ENCODE results near the gene BASP1.
"Not testable (repeated sequence)": the region's sequence is repeated elsewhere in the genome, so short reads cannot be mapped to it uniquely, and the experiment has no call there.

Gene BASP1

GRCh38 chr5:17224858-17225511, 7.6 kb downstream of the BASP1 start:
- no peak for DNase-seq

GRCh38 chr5:17225520-17225919, 8.1 kb downstream of the BASP1 start:
- DNase-seq = no peak

GRCh38 chr5:17227868-17228267, 10.4 kb downstream of the BASP1 start:
- DNase-seq = no peak

GRCh38 chr5:17228821-17229291, 11.4 kb downstream of the BASP1 start:
- DNase-seq = no peak

- no peak for DNase-seq
Measured at GRCh38 chr5:17229313-17229712, 11.9 kb downstream of the BASP1 start.

GRCh38 chr5:17230191-17230590, 12.8 kb downstream of the BASP1 start:
- DNase-seq = no peak

GRCh38 chr5:17230808-17231525, 13.5 kb downstream of the BASP1 start:
- no peak for DNase-seq

GRCh38 chr5:17232405-17232804, 15.0 kb downstream of the BASP1 start:
- no peak for DNase-seq

- no peak for DNase-seq
Measured at GRCh38 chr5:17233488-17233887, 16.1 kb downstream of the BASP1 start.

- no peak for DNase-seq
Measured at GRCh38 chr5:17234374-17234773, 16.9 kb downstream of the BASP1 start.

GRCh38 chr5:17235731-17236330, 18.4 kb downstream of the BASP1 start:
- no peak for DNase-seq

GRCh38 chr5:17238521-17239041, 21.1 kb downstream of the BASP1 start:
- peak; percentile 49 for DNase-seq

- DNase-seq = no peak
Measured at GRCh38 chr5:17239953-17240352, 22.5 kb downstream of the BASP1 start.

- no peak for DNase-seq
Measured at GRCh38 chr5:17240487-17240886, 23.1 kb downstream of the BASP1 start.

- no peak for DNase-seq
Measured at GRCh38 chr5:17241635-17242034, 24.2 kb downstream of the BASP1 start.

GRCh38 chr5:17243287-17244063, 26.0 kb downstream of the BASP1 start:
- no peak for DNase-seq

GRCh38 chr5:17249029-17249634, 31.7 kb downstream of the BASP1 start:
- peak; percentile 85 for DNase-seq

GRCh38 chr5:17249841-17250240, 32.4 kb downstream of the BASP1 start:
- not testable (repeated sequence) for DNase-seq

- no peak for DNase-seq
Measured at GRCh38 chr5:17252543-17252942, 35.1 kb downstream of the BASP1 start.

GRCh38 chr5:17255471-17256021, 38.1 kb downstream of the BASP1 start:
- no peak for DNase-seq

- DNase-seq = no peak
Measured at GRCh38 chr5:17256171-17256570, 38.7 kb downstream of the BASP1 start.

- no peak for DNase-seq
Measured at GRCh38 chr5:17256839-17257238, 39.4 kb downstream of the BASP1 start.

Measured in kidney glomerular epithelial cell (primary cell).